Adrenal gland (tissue), 12 donors: ENCODE results near the gene CORO1C. TPM values are rescaled to one million over a fixed set of nuclear protein-coding genes. Genes with fewer than 3 reads are reported as not detected.

Source experiments
- DNase-seq, 7 donors: peaks; one replicate each; pipeline ENCODE4 v3.0.0-alpha.2; 2019 to 2020
- H3K27ac ChIP-seq, 5 donors: fragments of 200-600 bp; sonication (generic) in 4 of 5; 1 replicate in 3 of 5; 2 replicates in 2 of 5; pipeline versions ENCODE4 v1.5.1 to v1.8.0; 2016 to 2020; ENCODE audit warnings: mild to moderate bottlenecking in 1 of 5
- H3K27me3 ChIP-seq: fragments of 200-600 bp; 2 replicates; pipeline ENCODE4 v1.8.0; 2021
- H3K36me3 ChIP-seq, 2 donors: fragments of 200-600 bp; replicated peaks in 1 of 2; 1 replicate in 1 of 2; 2 replicates in 1 of 2; pipeline versions ENCODE4 v1.5.1 to v1.8.0; 2018 to 2022
- H3K4me1 ChIP-seq, 2 donors: fragments of 200-600 bp; replicated peaks in 1 of 2; 1 replicate in 1 of 2; 2 replicates in 1 of 2; pipeline versions ENCODE4 v1.5.1 to v1.8.0; 2018 to 2021
- H3K4me3 ChIP-seq, 4 donors: fragments of 200-600 bp; sonication (generic) in 3 of 4; one replicate each; pipeline ENCODE4 v1.5.1; 2016 to 2018
- H3K9me3 ChIP-seq, 3 donors: fragments of 200-600 bp; sonication (generic) in 1 of 3; replicated peaks in 1 of 3; 1 replicate in 2 of 3; 2 replicates in 1 of 3; pipeline versions ENCODE4 v1.5.1 to v1.8.0; 2016 to 2021
- POLR2A ChIP-seq, 2 donors: fragments of 450-650 bp; IDR thresholded peaks; one replicate each; pipeline ENCODE4 v1.6.1; 2017; ENCODE audit warnings: antibody characterized with exemption in 2 of 2, mild to moderate bottlenecking in 2 of 2, moderate library complexity in 1 of 2
- WGBS, 4 donors: extraction: QIAGEN DNeasy Blood & Tissue Kit in 2 of 4; methylation state at CpG; one replicate each; pipeline versions ENCODE4 v1.1.5 to v1.1.7; 2013 to 2017; 5-methylcytosine and 5-hydroxymethylcytosine counted together
- intact Hi-C, 2 donors: fragments of 100-400 bp; cut with DNase I; formaldehyde crosslinking; loops; one replicate each; pipeline versions ENCODE4 v1.14.1 to v1.15.0; 2022 to 2023
- polyA plus RNA-seq, 3 donors: library from polyadenylated mRNA; stranded (reverse); fragments of 200-250 nt in 2 of 3; fragments of 350-450 nt in 1 of 3; fragmentation: Illumina TruSeq in 1 of 3; extraction: RNeasy Lipid Tissue Mini Kit (QIAGEN cat#74804) in 1 of 3; gene quantifications; one replicate each; pipeline ENCODE4 v1.2.3, GENCODE V29; 2013 to 2014
- total RNA-seq, 9 donors: library from RNA; depleted of rRNA in 4 of 9; stranded (reverse); fragments of >200 nt in 4 of 9; fragments of 120-200 nt in 1 of 9; fragmentation: NEBNext Ultra II Directional in 1 of 9; extraction: Animal tissue kit (Norgen Biotek cat#: 25700) in 1 of 9; gene quantifications; one replicate each; pipeline versions ENCODE4 v1.1.0 to v1.2.4, GENCODE V29; 2013 to 2023
- TF ChIP-seq, protein P1 (sequence below), 6 experiments: fragments of 450-650 bp in 4 of 6; fragments of 200-600 bp in 2 of 6; sonication (generic) in 1 of 6; IDR thresholded peaks; 1 replicate in 5 of 6; 2 replicates in 1 of 6; pipeline versions ENCODE4 v1.5.1 to v1.8.0; 2016 to 2021; ENCODE audit warnings: antibody characterized with exemption in 6 of 6, mild to moderate bottlenecking in 2 of 6, moderate library complexity in 1 of 6
- donor health status: healthy with polysubstance abuse.
- donor health status: Bipolar disorder and iron deficiency.
- donor health status: DM: yes; HTN: yes; CAD: no.
- donor health status: DM: no; HTN: no; CAD: no.
- donor health status: DM: no; HTN: no; CAD: no.
- donor health status: DM: yes; HTN: yes; CAD: no.

The CORO1C gene
- total and polyA plus RNA-seq, 12 donors: 17.4 to 124 (median 71.4) TPM

DNA sequence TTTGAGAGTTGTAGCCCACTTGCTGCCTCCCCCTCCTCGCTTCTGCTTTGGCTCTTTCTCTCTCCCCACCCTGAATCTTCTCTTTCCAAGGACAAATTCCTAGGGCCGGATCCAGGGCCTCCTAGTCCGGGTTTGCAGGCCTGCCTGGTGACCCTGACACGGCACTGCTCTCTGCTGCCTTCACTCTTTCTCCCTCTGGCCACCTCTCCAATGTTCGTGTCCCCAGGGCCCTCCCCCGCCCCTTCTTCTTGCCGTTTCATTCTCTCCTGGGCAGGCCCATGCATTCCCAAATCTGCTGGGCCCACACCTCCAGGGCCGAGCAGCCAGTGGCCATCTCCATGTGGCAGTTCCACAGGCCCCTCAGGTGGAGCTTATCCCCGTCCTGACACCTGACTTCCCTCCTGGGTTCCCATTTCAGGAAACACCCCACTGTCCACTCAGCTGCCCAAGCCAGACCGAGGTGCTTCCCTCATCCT, 34.0 kb upstream of the CORO1C start:
- TF ChIP-seq, protein P1, sequence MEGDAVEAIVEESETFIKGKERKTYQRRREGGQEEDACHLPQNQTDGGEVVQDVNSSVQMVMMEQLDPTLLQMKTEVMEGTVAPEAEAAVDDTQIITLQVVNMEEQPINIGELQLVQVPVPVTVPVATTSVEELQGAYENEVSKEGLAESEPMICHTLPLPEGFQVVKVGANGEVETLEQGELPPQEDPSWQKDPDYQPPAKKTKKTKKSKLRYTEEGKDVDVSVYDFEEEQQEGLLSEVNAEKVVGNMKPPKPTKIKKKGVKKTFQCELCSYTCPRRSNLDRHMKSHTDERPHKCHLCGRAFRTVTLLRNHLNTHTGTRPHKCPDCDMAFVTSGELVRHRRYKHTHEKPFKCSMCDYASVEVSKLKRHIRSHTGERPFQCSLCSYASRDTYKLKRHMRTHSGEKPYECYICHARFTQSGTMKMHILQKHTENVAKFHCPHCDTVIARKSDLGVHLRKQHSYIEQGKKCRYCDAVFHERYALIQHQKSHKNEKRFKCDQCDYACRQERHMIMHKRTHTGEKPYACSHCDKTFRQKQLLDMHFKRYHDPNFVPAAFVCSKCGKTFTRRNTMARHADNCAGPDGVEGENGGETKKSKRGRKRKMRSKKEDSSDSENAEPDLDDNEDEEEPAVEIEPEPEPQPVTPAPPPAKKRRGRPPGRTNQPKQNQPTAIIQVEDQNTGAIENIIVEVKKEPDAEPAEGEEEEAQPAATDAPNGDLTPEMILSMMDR (IDR thresholded peaks at IDR 0.05): no peak
- no peak for TF ChIP-seq POLR2A (IDR thresholded peaks at IDR 0.05)
- WGBS, 4 donors: 47 to 61% (median 54%) methylated on average over 10 of the region's 10 CpGs

DNA sequence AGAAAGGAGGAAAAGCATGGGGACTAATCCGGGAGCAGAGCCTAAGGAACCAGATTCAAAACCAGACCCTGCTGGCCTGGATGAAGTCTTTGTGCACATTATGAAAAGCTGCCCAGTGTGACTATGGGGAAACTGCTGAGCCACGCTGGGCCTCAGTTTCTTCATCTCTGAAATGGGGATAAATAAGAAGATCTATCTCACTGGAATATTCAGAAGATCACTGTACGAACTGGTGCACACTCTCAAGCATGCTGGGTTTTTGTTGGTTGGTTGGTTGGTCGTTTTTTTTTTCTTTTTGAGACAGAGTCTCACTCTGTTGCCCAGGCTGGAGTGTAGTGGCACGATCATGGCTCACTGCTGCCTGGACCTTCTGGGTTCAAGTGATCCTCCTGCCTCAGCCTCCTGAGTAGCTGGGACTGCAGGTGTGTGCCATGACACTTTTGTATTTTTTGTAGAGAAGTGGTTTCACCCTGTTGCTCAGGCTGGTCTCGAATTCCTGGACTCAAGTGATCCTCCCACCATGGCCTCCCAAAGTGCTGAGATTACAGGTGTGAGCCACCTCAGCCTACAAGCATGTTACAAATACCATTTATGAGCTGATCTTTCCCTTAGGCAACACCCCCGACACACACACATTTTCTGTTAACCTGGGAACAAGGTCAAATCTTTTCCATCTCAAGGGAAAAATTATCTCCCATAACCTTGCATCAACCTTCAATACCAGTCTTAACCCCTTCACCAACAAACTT, 33.4 kb upstream of the CORO1C start:
- no peak for TF ChIP-seq POLR2A (IDR thresholded peaks at IDR 0.05)
- TF ChIP-seq, protein P1 (IDR thresholded peaks at IDR 0.05): no peak
- Histone ChIP-seq H3K4me1 (peaks cover 0 to 8% of the 10 kb centered on the region in 2 donors), H3K27ac (peak overlapping the region in 1 of 5 donors; percentile 60), H3K4me3 (no peak overlapping the region), H3K27me3 (no peaks in the 10 kb centered on the region), H3K36me3 (no peaks in the 10 kb centered on the region), H3K9me3 (no peaks in the 10 kb centered on the region)
- WGBS, 4 donors: 78 to 90% (median 85%) methylated on average over 7 of the region's 7 CpGs
- no peak for DNase-seq
- intact Hi-C loops: no loop called here

More for the DNA sequence above, 34.0 kb upstream of the CORO1C start:
- Histone ChIP-seq H3K4me3 (no peak overlapping the region), H3K27me3 (no peaks in the 10 kb centered on the region), H3K36me3 (no peaks in the 10 kb centered on the region), H3K27ac (peak overlapping the region in 1 of 5 donors; percentile 60), H3K4me1 (peaks cover 0 to 8% of the 10 kb centered on the region in 2 donors), H3K9me3 (no peaks in the 10 kb centered on the region)
- intact Hi-C loops: no loop called here
- DNase-seq: peak in 4 of 7 donors; percentile 43 to 52 (median 48)

DNA sequence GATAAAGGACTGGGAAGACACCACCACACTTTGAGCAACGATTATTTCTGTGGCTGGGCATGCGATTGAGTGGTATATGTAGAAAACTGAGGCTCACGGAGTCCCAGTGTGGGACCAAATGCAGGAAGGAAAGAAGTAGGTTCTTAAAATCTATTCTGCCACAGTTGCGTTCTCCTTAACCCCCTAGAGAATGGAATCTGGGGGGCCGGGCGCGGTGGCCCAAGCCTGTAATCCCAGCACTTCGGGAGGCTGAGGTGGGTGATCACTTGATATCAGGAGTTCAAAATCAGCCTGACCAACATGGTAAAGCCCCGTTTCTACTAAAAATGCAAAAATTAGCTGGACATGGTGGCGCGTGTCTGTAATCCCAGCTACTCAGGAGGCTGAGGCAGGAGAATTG, 29.9 kb upstream of the CORO1C start:
- Histone ChIP-seq H3K27me3 (no peaks in the 10 kb centered on the region), H3K27ac (no peak overlapping the region), H3K36me3 (no peaks in the 10 kb centered on the region), H3K4me1 (no peaks in the 10 kb centered on the region), H3K9me3 (no peaks in the 10 kb centered on the region), H3K4me3 (no peak overlapping the region)
- no peak for DNase-seq
- 92 to 97% (median 95%) methylated on average over 11 of the region's 11 CpGs for WGBS, 4 donors
- intact Hi-C loops: no loop called here
- TF ChIP-seq, protein P1 (IDR thresholded peaks at IDR 0.05): no peak
- no peak for TF ChIP-seq POLR2A (IDR thresholded peaks at IDR 0.05)

DNA sequence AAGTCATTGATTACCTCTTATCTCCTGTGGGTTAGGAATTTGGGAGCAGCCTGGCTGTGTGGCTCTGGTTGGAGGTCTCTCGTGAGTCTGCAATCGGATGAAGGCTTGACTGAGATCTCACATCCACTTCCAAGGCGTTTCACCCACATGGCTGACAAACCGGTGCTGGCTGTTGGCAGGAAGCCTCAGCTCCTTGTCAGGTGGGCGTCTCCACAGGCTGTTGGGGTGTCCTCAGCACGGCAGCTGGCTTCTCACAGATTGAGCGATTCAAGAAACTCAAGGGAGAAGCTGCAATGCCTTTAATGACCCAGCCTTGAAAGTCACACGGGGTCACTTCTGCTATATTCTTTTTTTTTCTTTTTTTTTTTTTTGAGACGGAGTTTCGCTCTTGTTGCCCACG, 28.6 kb upstream of the CORO1C start:
- no peak for TF ChIP-seq POLR2A (IDR thresholded peaks at IDR 0.05)
- TF ChIP-seq, protein P1 (IDR thresholded peaks at IDR 0.05): no peak

More for the DNA sequence above, 28.6 kb upstream of the CORO1C start:
- H3K4me3 ChIP-seq: no peak overlapping the region
- no peaks in the 10 kb centered on the region for H3K9me3 ChIP-seq
- no peak overlapping the region for H3K27ac ChIP-seq
- WGBS, 4 donors: 84 to 91% (median 86%) methylated on average over 7 to 11 of the region's 11 CpGs
- H3K27me3 ChIP-seq: no peaks in the 10 kb centered on the region
- no peaks in the 10 kb centered on the region for H3K4me1 ChIP-seq
- intact Hi-C loops: no loop called here
- no peak for DNase-seq
- no peaks in the 10 kb centered on the region for H3K36me3 ChIP-seq
